Endothelial cell of umbilical vein (primary cell): ENCODE measurements around the gene NCKAP5. TPM values are rescaled to one million over a fixed set of nuclear protein-coding genes. Genes with fewer than 3 reads are reported as not detected.

ENCODE experiments used
- BruUV-seq: library from RNA; stranded (reverse); fragments of 400-500 nt; replicated peaks from 2 replicates; lab custom pipeline; 2021; lab: Mats Ljungman, UMichigan
- CTCF ChIA-PET: fragments of 300-600, 350-600 bp; sonication (Branson Sonifier 250); formaldehyde crosslinking; loops from one replicate; lab custom pipeline; 2021; ENCODE audit warnings: antibody characterized with exemption, inconsistent platforms; lab: Charles Lee
- POLR2A ChIA-PET: fragments of 300-600, 350-600 bp; sonication (Branson Sonifier 250); formaldehyde crosslinking; loops from one replicate; lab custom pipeline; 2021; ENCODE audit warnings: antibody characterized with exemption, inconsistent platforms; lab: Charles Lee
- DNase-seq: peaks from one replicate; pipeline ENCODE4 v3.0.0-alpha.2; 2011; ENCODE audit warnings: low read depth, low spot score
- FAIRE-seq: peaks from 2 replicates; lab custom pipeline; 2011; peaks lifted over from hg19 to GRCh38; lab: Jason Lieb, UNC
- H2AFZ ChIP-seq: 2 replicates; pipeline ENCODE4 v1.6.0; 2012; ENCODE audit warnings: low read depth, low read length, control low read depth, inconsistent platforms
- H3K27ac ChIP-seq: 2 replicates; pipeline ENCODE4 v1.5.1; 2011; ENCODE audit warnings: low read depth, mild to moderate bottlenecking, control low read depth, low read length, moderate library complexity; ENCODE audit not compliant: insufficient read depth
- H3K27me3 ChIP-seq, 2 experiments: 2 replicates each; pipeline versions ENCODE4 v1.6.0 to v1.6.1; 2011; ENCODE audit warnings: low read length in 2 of 2, mixed read lengths in 1 of 2; ENCODE audit not compliant: control insufficient read depth in 2 of 2, insufficient read depth in 2 of 2
- H3K36me3 ChIP-seq, 2 experiments: 2 replicates in 1 of 2; 3 replicates in 1 of 2; pipeline ENCODE4 v1.5.1; 2011; ENCODE audit warnings: low read length in 2 of 2, mild to moderate bottlenecking in 1 of 2, moderate library complexity in 1 of 2; ENCODE audit not compliant: control insufficient read depth in 2 of 2, insufficient read depth in 2 of 2; ENCODE audit errors: extremely low read depth in 1 of 2
- H3K4me1 ChIP-seq: 3 replicates; pipeline ENCODE4 v1.5.1; 2011; ENCODE audit warnings: mild to moderate bottlenecking, low read length; ENCODE audit not compliant: control insufficient read depth, insufficient read depth; ENCODE audit errors: extremely low read depth
- H3K4me2 ChIP-seq: 2 replicates; pipeline ENCODE4 v1.6.1; 2011; ENCODE audit warnings: low read length, control low read depth, mixed read lengths; ENCODE audit not compliant: insufficient read depth
- H3K4me3 ChIP-seq, 3 experiments: fragments of 200-600 bp in 1 of 3; sonication (generic), shearing (Covaris generic) in 1 of 3; replicated peaks in 1 of 3; 2 replicates each; pipeline ENCODE4 v1.5.1; 2011 to 2016; ENCODE audit warnings: control low read depth in 3 of 3, low read length in 3 of 3, mild to moderate bottlenecking in 2 of 3, inconsistent platforms in 1 of 3, low read depth in 1 of 3, moderate library complexity in 1 of 3; ENCODE audit not compliant: insufficient read depth in 1 of 3
- H3K79me2 ChIP-seq: 2 replicates; pipeline ENCODE4 v1.6.0; 2012; ENCODE audit warnings: low read length, inconsistent platforms; ENCODE audit not compliant: control insufficient read depth, insufficient read depth
- H3K9ac ChIP-seq: replicated peaks from 2 replicates; pipeline ENCODE3; 2011; ENCODE audit warnings: low read length, control low read depth; ENCODE audit not compliant: insufficient read depth; ENCODE audit errors: extremely low read depth
- H3K9me1 ChIP-seq: replicated peaks from 3 replicates; pipeline ENCODE4 v1.6.0; 2011; ENCODE audit warnings: mild to moderate bottlenecking, low read length; ENCODE audit not compliant: control insufficient read depth, insufficient read depth; ENCODE audit errors: extremely low read depth
- H3K9me3 ChIP-seq: replicated peaks from 2 replicates; pipeline ENCODE4 v1.5.1; 2012; ENCODE audit warnings: low read length, inconsistent platforms; ENCODE audit not compliant: control insufficient read depth, insufficient read depth
- H4K20me1 ChIP-seq: replicated peaks from 2 replicates; pipeline ENCODE3; 2011; ENCODE audit warnings: mild to moderate bottlenecking, low read length; ENCODE audit not compliant: control insufficient read depth, insufficient read depth; ENCODE audit errors: extremely low read depth
- EZH2 ChIP-seq: IDR thresholded peaks from 2 replicates; pipeline ENCODE4 v1.6.1; 2012; ENCODE audit warnings: borderline replicate concordance, low read depth, mild to moderate bottlenecking, moderate library complexity, low read length, inconsistent platforms; ENCODE audit not compliant: severe bottlenecking
- FOS ChIP-seq: IDR thresholded peaks from 2 replicates; pipeline ENCODE4 v1.6.1; 2011; ENCODE audit warnings: mild to moderate bottlenecking, low read length, moderate library complexity, borderline replicate concordance; ENCODE audit not compliant: insufficient read depth
- GATA2 ChIP-seq: IDR thresholded peaks from 2 replicates; pipeline ENCODE4 v1.7.0; 2011; ENCODE audit warnings: low read depth, mild to moderate bottlenecking, moderate library complexity, mixed read lengths, low read length; ENCODE audit not compliant: insufficient read length, insufficient read depth
- JUN ChIP-seq: IDR thresholded peaks from 2 replicates; pipeline ENCODE4 v1.6.1; 2011; ENCODE audit warnings: borderline replicate concordance, low read depth; ENCODE audit not compliant: insufficient read length, insufficient read depth
- MAX ChIP-seq: IDR thresholded peaks from 2 replicates; pipeline ENCODE4 v1.6.1; 2011; ENCODE audit not compliant: insufficient read depth, insufficient read length
- MYC ChIP-seq: IDR thresholded peaks from one replicate; pipeline ENCODE4 v1.6.1; 2011; ENCODE audit warnings: mild to moderate bottlenecking, low read depth, low read length
- POLR2A ChIP-seq: IDR thresholded peaks from 2 replicates; pipeline ENCODE4 v1.6.1; 2012; ENCODE audit warnings: low read depth, mild to moderate bottlenecking, control low read depth, low read length
- POLR2AphosphoS5 ChIP-seq: IDR thresholded peaks from 2 replicates; pipeline ENCODE4 v1.6.1; 2012; ENCODE audit warnings: low read depth, mild to moderate bottlenecking, control low read depth, low read length, moderate library complexity; ENCODE audit not compliant: insufficient read depth
- dilution Hi-C: fragments of 300-500 bp; cut with MboI; formaldehyde crosslinking; loops from one replicate; pipeline ENCODE4 v1.15.0; 2019; ENCODE audit warnings: low sequenced_read_pairs; ENCODE audit not compliant: extremely low pct_ligation_motif_present
- intact Hi-C: fragments of 100-400 bp; cut with micrococcal nuclease; formaldehyde crosslinking; loops from one replicate; pipeline ENCODE4 v1.10.0; 2022
- polyA plus RNA-seq, 4 experiments: library from polyadenylated mRNA; depleted of rRNA in 3 of 4; stranded (reverse) in 3 of 4; unstranded in 1 of 4; fragments of >200 nt; gene quantifications; 2 replicates each; pipeline versions ENCODE4 v1.2.1 to v1.2.3, GENCODE V29; 2011 to 2012; ENCODE audit warnings: missing spikeins in 1 of 4
- total RNA-seq: library from RNA; stranded (reverse); gene quantifications from 2 replicates; pipeline ENCODE4 v1.2.3, GENCODE V29; 2021
- TF ChIP-seq, protein P1 (sequence below), 2 donors: IDR thresholded peaks; 1 replicate in 1 of 2; 2 replicates in 1 of 2; pipeline ENCODE4 v1.5.1; 2011; ENCODE audit warnings: low read length in 2 of 2, mild to moderate bottlenecking in 2 of 2, moderate library complexity in 2 of 2, control low read depth in 1 of 2, inconsistent platforms in 1 of 2, low read depth in 1 of 2; ENCODE audit not compliant: insufficient read depth in 1 of 2; ENCODE audit errors: extremely low read depth in 1 of 2

The NCKAP5 gene
- total and polyA plus RNA-seq, 2 donors (not counting 3 experiments of a cell fraction or from before 2014, with no cell fraction given): 0.47 to 3.3 TPM

DNA sequence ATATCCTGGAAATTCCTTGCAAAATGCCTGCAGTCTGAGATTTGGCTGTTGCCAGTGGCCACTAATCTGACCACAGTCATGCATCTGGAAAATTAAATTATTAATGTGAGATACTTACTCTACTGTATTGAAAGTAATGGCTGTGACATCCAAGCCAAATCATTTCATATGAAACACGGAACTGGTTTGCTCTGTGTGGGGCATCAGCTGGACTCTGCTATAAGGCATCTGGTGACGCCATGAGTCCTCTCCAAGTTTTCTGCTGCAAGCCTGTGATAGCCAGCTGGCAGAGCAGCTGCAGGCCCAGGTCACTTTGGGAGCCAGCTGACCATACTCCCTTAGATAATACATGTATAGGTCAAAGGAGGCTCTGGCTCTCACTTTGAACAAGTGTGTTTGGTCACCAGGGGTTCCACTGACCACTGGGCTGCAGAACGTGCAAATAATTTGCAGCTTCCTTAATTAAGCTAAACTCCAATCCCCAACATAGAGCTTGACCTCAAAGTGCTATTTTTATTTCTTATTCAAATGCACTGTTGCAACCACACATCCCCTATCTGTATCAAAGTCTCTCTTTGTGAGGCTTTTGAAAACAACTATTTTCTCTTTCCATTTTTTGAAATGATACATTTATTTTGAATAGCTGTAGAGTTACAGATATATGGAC, 152.9 kb downstream of the NCKAP5 start:
- H3K9me3 ChIP-seq: no peaks in the 10 kb centered on the region
- H2AFZ ChIP-seq: no peak overlapping the region
- no peaks in the 10 kb centered on the region for H3K4me1 ChIP-seq
- H3K4me3 ChIP-seq: no peak overlapping the region
- ChIA-PET POLR2A (no interaction called here), CTCF (no interaction called here)
- H3K79me2 ChIP-seq: no peaks in the 10 kb centered on the region
- H3K9me1 ChIP-seq: no peaks in the 10 kb centered on the region
- H3K27me3 ChIP-seq: no peaks in the 10 kb centered on the region
- no peak for DNase-seq
- H4K20me1 ChIP-seq: no peaks in the 10 kb centered on the region
- dilution Hi-C loops: no loop called here
- no peak overlapping the region for H3K9ac ChIP-seq
- no TSS peak for BruUV-seq
- intact Hi-C loops: no loop called here
- no peak for TF ChIP-seq FOS
- TF ChIP-seq GATA2: no peak
- no peak for TF ChIP-seq MAX
- TF ChIP-seq, protein P1, sequence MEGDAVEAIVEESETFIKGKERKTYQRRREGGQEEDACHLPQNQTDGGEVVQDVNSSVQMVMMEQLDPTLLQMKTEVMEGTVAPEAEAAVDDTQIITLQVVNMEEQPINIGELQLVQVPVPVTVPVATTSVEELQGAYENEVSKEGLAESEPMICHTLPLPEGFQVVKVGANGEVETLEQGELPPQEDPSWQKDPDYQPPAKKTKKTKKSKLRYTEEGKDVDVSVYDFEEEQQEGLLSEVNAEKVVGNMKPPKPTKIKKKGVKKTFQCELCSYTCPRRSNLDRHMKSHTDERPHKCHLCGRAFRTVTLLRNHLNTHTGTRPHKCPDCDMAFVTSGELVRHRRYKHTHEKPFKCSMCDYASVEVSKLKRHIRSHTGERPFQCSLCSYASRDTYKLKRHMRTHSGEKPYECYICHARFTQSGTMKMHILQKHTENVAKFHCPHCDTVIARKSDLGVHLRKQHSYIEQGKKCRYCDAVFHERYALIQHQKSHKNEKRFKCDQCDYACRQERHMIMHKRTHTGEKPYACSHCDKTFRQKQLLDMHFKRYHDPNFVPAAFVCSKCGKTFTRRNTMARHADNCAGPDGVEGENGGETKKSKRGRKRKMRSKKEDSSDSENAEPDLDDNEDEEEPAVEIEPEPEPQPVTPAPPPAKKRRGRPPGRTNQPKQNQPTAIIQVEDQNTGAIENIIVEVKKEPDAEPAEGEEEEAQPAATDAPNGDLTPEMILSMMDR (IDR thresholded peaks at IDR 0.05; ENCODE audit: extremely low read depth in 1 of 2, insufficient read depth in 1 of 2, low read depth in 1 of 2, low read length in 2 of 2): no peak
- TF ChIP-seq POLR2A: no peak
- TF ChIP-seq JUN: no peak
- TF ChIP-seq POLR2AphosphoS5: no peak
- TF ChIP-seq MYC: no peak
- no peak for TF ChIP-seq EZH2
- H3K36me3 ChIP-seq: no peaks in the 10 kb centered on the region
- FAIRE-seq: no peak
- H3K4me2 ChIP-seq: no peak overlapping the region
- no peak overlapping the region for H3K27ac ChIP-seq
